Activated B cell treated with CpG ODN at 0.5 μM for 24 hours (primary cell): ENCODE data around the gene CFAP299. TPM values are rescaled to one million over a fixed set of nuclear protein-coding genes. Genes with fewer than 3 reads are reported as not detected.

Experiments used
- ATAC-seq: fragments of 200-7000 bp; cut with Tn5 transposase; one replicate; pipeline ENCODE4 v1.10.0; 2021; ENCODE audit warnings: low read depth, mild to moderate bottlenecking, moderate library complexity
- CTCF ChIA-PET: fragments of 350-600 bp; sonication (Branson Sonifier 250); formaldehyde crosslinking; loops from one replicate; lab custom pipeline; 2021; ENCODE audit warnings: antibody characterized with exemption; lab: Charles Lee
- POLR2A ChIA-PET: fragments of 350-600 bp; sonication (Branson Sonifier 250); formaldehyde crosslinking; loops from one replicate; lab custom pipeline; 2021; ENCODE audit warnings: antibody characterized with exemption; lab: Charles Lee
- DNase-seq: peaks from one replicate; pipeline ENCODE4 v3.0.0; 2022
- H3K27ac Mint-ChIP-seq: one replicate; pipeline ENCODE4 v1.8.0; 2020; ENCODE audit warnings: mixed read lengths
- H3K27me3 Mint-ChIP-seq: one replicate; pipeline ENCODE4 v1.8.0; 2021; ENCODE audit warnings: mixed read lengths
- H3K36me3 Mint-ChIP-seq: one replicate; pipeline ENCODE4 v1.8.0; 2021; ENCODE audit warnings: low read depth, mixed read lengths
- H3K4me1 Mint-ChIP-seq: one replicate; pipeline ENCODE4 v1.8.0; 2021; ENCODE audit warnings: mixed read lengths
- H3K4me3 Mint-ChIP-seq: one replicate; pipeline ENCODE4 v1.8.0; 2020; ENCODE audit warnings: mild to moderate bottlenecking, mixed read lengths
- H3K9me3 Mint-ChIP-seq: one replicate; pipeline ENCODE4 v1.8.0; 2020; ENCODE audit warnings: mixed read lengths
- intact Hi-C: fragments of 100-400 bp; cut with micrococcal nuclease; formaldehyde crosslinking; loops from one replicate; pipeline ENCODE4 v1.15.1; 2024
- total RNA-seq: library from RNA; stranded (reverse); gene quantifications from 2 replicates; pipeline ENCODE4 v1.2.3, GENCODE V29; 2022
- TF ChIP-seq, protein P1 (sequence below): fragments of 200-600 bp; IDR thresholded peaks from one replicate; pipeline ENCODE4 v1.8.0; 2022; ENCODE audit warnings: antibody characterized with exemption, mild to moderate bottlenecking

The CFAP299 gene
- total RNA-seq, 1 donor from 2014 or later: not detected

DNA sequence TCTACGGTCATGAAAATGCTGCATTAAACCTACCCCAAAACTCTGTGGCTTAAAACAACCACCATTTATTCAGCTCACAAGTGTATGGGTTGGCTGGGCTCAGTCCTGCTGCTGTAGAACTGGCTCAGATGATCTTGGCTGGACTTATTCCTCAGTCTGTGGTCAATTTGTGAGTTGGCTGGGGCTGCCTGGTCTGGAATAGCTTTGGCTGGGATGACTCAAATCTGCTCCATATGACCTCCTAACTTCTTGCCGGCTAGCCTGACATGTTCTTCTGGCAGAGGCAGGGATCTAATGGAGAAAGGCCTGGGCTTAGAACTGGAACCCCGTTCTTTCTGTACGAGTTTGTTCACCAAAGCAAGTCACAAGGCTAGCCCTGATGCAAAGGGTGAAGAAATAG lies 71.7 kb downstream of the CFAP299 start:
- DNase-seq: no peak
- CTCF ChIA-PET: no interaction called here
- no peaks in the 10 kb centered on the region for H3K4me1 Mint-ChIP-seq
- peaks cover 1% of the 10 kb centered on the region for H3K27me3 Mint-ChIP-seq
- no peaks in the 10 kb centered on the region for H3K36me3 Mint-ChIP-seq
- H3K27ac Mint-ChIP-seq: no peak overlapping the region
- ATAC-seq: no peak
- POLR2A ChIA-PET: no interaction called here
- no peak overlapping the region for H3K4me3 Mint-ChIP-seq
- intact Hi-C loops: no loop called here
- no peaks in the 10 kb centered on the region for H3K9me3 Mint-ChIP-seq
- TF ChIP-seq, protein P1, sequence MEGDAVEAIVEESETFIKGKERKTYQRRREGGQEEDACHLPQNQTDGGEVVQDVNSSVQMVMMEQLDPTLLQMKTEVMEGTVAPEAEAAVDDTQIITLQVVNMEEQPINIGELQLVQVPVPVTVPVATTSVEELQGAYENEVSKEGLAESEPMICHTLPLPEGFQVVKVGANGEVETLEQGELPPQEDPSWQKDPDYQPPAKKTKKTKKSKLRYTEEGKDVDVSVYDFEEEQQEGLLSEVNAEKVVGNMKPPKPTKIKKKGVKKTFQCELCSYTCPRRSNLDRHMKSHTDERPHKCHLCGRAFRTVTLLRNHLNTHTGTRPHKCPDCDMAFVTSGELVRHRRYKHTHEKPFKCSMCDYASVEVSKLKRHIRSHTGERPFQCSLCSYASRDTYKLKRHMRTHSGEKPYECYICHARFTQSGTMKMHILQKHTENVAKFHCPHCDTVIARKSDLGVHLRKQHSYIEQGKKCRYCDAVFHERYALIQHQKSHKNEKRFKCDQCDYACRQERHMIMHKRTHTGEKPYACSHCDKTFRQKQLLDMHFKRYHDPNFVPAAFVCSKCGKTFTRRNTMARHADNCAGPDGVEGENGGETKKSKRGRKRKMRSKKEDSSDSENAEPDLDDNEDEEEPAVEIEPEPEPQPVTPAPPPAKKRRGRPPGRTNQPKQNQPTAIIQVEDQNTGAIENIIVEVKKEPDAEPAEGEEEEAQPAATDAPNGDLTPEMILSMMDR: no peak

DNA sequence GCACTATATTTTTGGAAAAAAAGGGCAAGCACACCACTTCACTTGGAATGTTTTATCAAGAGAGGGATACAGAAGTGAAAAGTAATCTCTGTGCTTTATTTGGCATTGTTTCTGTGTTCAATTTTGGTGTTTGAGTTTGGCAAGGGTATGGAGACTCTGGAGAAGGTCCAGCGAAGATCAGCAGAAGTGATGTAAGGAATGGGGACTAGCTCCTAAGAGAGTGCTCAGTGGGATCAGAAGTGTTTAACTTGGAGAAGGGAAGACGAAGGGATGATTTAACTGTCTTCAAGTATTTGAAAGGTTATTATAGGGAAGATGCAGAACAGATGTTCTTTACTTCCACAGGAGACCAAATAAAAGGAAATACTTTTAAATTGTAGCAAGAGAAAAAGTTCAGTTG lies 74.3 kb downstream of the CFAP299 start:
- H3K4me1 Mint-ChIP-seq: no peaks in the 10 kb centered on the region
- no peak overlapping the region for H3K4me3 Mint-ChIP-seq
- no peaks in the 10 kb centered on the region for H3K36me3 Mint-ChIP-seq
- ChIA-PET POLR2A (no interaction called here), CTCF (no interaction called here)
- no peak overlapping the region for H3K27ac Mint-ChIP-seq
- intact Hi-C loops: no loop called here
- no peaks in the 10 kb centered on the region for H3K9me3 Mint-ChIP-seq
- peaks cover 1% of the 10 kb centered on the region for H3K27me3 Mint-ChIP-seq
- TF ChIP-seq, protein P1: no peak
- ATAC-seq (no peak), DNase-seq (no peak)

DNA sequence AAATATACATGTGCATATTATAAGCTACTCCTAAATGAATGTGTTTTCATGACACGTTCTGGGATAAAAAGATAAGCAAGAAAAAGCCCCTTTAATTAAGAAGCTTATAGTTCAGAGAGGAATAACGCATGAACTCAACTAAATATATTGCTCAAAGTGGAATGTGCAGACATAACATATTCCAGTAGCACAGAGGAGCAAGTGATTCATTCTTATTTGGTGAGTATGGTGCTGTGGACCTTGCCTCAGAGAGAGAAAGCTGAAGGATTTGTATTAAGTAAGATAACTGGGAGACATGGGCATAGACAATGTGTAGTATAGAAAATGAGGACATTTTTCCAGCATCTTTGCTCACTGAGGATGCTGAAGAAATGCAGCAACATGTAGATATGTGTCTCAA lies 76.8 kb downstream of the CFAP299 start:
- CTCF ChIA-PET: no interaction called here

DNA sequence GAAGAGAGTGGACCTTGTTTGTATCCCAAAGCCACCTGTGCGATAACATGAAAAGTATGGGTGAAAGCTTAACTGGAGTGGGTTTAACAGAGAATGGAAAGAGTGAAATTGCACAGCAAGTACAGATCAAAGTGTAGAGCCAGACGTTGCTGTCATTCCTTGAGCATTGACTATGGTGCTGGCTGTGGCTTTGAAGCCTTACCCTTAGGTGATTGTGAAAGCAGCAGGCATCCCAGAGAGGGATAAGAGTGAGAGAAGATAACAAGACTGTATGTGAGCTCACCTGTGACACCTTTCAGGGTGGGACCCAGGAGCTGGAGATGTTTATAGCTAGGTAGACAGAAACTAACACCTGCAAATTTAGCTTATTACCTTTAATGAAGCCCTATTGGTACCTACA lies 77.6 kb downstream of the CFAP299 start:
- ChIA-PET CTCF (no interaction called here), POLR2A (no interaction called here)
- ATAC-seq (no peak), DNase-seq (no peak)
- Mint-ChIP-seq H3K4me1 (no peaks in the 10 kb centered on the region), H3K27me3 (peaks cover 1% of the 10 kb centered on the region), H3K27ac (no peak overlapping the region), H3K36me3 (no peaks in the 10 kb centered on the region), H3K9me3 (no peaks in the 10 kb centered on the region), H3K4me3 (no peak overlapping the region)
- TF ChIP-seq, protein P1: no peak
- intact Hi-C loops: no loop called here

More for the DNA sequence above, 76.8 kb downstream of the CFAP299 start:
- no peaks in the 10 kb centered on the region for H3K36me3 Mint-ChIP-seq
- no peak for DNase-seq
- peaks cover 1% of the 10 kb centered on the region for H3K27me3 Mint-ChIP-seq
- no peak overlapping the region for H3K4me3 Mint-ChIP-seq
- H3K27ac Mint-ChIP-seq: no peak overlapping the region
- POLR2A ChIA-PET: no interaction called here
- ATAC-seq: no peak
- no peaks in the 10 kb centered on the region for H3K4me1 Mint-ChIP-seq
- TF ChIP-seq, protein P1: no peak
- intact Hi-C loops: no loop called here
- no peaks in the 10 kb centered on the region for H3K9me3 Mint-ChIP-seq

DNA sequence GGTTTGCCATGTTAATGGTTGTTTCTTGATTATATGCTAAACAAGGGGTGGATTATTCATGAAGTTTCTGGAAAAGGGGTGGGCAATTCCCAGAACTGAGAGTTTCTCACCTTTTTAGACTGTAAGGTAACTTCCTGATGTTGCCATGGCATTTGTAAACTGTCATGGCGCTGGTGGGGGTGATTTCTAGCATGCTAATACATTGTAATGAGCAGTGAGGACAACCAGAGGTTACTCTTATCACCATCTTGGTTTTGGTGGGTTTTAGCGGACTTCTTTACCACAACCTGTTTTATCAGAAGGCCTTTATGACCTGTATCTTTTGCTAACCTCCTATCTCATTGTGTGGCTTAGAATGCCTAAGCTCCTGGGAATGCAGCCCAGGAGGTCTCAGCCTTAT lies 81.5 kb downstream of the CFAP299 start:
- H3K4me3 Mint-ChIP-seq: no peak overlapping the region
- DNase-seq (no peak), ATAC-seq (no peak)
- H3K9me3 Mint-ChIP-seq: no peaks in the 10 kb centered on the region
- ChIA-PET POLR2A (no interaction called here), CTCF (no interaction called here)
- no peak overlapping the region for H3K27ac Mint-ChIP-seq
- no peaks in the 10 kb centered on the region for H3K36me3 Mint-ChIP-seq
- no peaks in the 10 kb centered on the region for H3K27me3 Mint-ChIP-seq
- TF ChIP-seq, protein P1: no peak
- H3K4me1 Mint-ChIP-seq: no peaks in the 10 kb centered on the region
- intact Hi-C loops: no loop called here
